Measurements from ENCODE around the gene HMGA1.

The HMGA1 gene

DNA sequence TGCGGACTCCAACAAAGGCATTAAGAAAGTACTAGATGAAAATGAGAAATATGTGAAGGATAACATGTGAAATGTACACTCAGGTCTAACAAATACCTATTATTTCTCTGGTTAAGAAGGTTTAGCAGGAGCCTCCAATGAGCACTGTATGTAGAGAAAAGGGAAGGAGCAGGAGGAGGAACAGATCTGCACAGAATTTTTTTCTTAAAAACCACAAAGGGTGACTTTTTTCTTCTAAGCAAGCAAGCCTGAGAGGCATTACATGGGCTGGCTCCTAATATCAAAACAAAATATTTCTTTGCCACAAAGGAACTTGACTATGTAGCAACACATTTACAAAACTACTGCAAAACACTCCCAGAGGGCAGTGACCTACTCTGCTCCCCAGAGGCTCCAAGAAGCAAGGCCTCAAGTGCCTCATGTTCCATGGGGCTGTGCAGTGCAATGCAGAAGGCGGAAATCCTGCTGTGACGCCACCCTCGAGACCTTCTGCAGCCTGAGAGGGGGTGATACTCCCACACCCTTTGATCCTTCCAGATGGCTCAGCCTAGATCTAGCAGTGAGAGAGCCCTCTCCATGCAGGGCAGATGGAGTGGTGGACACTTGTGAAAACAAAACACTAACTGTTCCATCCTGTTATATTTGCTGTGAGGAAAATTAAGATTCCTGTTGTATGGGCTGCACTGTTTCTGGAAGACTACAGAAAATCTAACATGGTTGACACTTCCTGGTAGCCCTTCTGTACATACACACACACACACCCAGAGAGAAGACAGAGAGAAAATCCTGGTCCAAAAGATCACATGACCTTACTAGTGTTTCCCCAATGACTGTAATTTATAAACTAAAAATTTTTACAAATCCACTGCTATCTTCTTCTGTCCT is 48.1 kb downstream of the HMGA1 start:
- Histone ChIP-seq H3K79me2 (ENCODE audit: control insufficient read depth, insufficient read depth, low read length, unreplicated experiment) (no peaks in the 10 kb centered on the region), H2AFZ (ENCODE audit: low read length, unreplicated experiment) (no peak overlapping the region), H3K4me3 (ENCODE audit: low read depth, low read length) (no peak overlapping the region), H3K27ac (ENCODE audit: low read depth, low read length) (peak overlapping the region; percentile 52), H3K4me1 (ENCODE audit: control insufficient read depth, insufficient read depth, low read length, unreplicated experiment) (peaks cover 16% of the 10 kb centered on the region), H3K27me3 (ENCODE audit: insufficient read depth, low read length) (no peaks in the 10 kb centered on the region), H3K36me3 (ENCODE audit: insufficient read depth, low read length) (peaks cover 10% of the 10 kb centered on the region; the same call in 1 of the 2 replicates)

GRCh38 chr6:34285448-34286164 is 48.9 kb downstream of the HMGA1 start:
- H3K27me3 ChIP-seq (ENCODE audit: insufficient read depth, low read length), result no peaks in the 10 kb centered on the region
- no peak overlapping the region for H3K4me3 ChIP-seq (ENCODE audit: low read depth, low read length)
- H3K79me2 ChIP-seq (ENCODE audit: control insufficient read depth, insufficient read depth, low read length, unreplicated experiment), result no peaks in the 10 kb centered on the region
- no peak overlapping the region for H2AFZ ChIP-seq (ENCODE audit: low read length, unreplicated experiment)
- H3K27ac ChIP-seq (ENCODE audit: low read depth, low read length), result peak overlapping the region; percentile 52; the same call in 1 of the 2 replicates
- peaks cover 10% of the 10 kb centered on the region; the same call in 1 of the 2 replicates for H3K36me3 ChIP-seq (ENCODE audit: insufficient read depth, low read length)
- H3K4me1 ChIP-seq (ENCODE audit: control insufficient read depth, insufficient read depth, low read length, unreplicated experiment), result peaks cover 16% of the 10 kb centered on the region

DNA sequence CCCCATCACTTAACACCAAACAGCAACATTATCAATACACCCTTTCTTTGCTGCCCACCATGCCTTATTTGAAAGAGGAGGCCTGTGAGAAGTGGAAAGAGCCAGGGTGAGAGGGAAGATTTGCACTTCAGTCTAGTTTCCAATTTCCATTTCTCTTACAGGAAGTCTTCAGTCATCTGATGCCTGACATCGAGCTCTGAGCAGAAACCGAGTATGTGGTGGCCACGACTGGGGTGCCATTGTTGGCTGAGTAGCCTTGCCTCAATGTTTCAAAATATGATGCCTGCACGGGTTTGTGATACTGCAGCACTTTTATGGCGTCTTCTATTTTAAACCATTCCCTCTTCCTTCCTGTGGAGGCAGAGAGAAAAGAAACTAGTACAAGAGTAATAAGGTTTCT is 51.9 kb downstream of the HMGA1 start:
- H3K4me1 ChIP-seq (ENCODE audit: control insufficient read depth, insufficient read depth, low read length, unreplicated experiment), result peaks cover 16% of the 10 kb centered on the region
- no peak overlapping the region for H3K27ac ChIP-seq (ENCODE audit: low read depth, low read length)
- peaks cover 18% of the 10 kb centered on the region for H3K36me3 ChIP-seq (ENCODE audit: insufficient read depth, low read length)
- H3K27me3 ChIP-seq (ENCODE audit: insufficient read depth, low read length), result no peaks in the 10 kb centered on the region
- H2AFZ ChIP-seq (ENCODE audit: low read length, unreplicated experiment), result no peak overlapping the region
- no peak overlapping the region for H3K4me3 ChIP-seq (ENCODE audit: low read depth, low read length)
- no peaks in the 10 kb centered on the region for H3K79me2 ChIP-seq (ENCODE audit: control insufficient read depth, insufficient read depth, low read length, unreplicated experiment)

DNA sequence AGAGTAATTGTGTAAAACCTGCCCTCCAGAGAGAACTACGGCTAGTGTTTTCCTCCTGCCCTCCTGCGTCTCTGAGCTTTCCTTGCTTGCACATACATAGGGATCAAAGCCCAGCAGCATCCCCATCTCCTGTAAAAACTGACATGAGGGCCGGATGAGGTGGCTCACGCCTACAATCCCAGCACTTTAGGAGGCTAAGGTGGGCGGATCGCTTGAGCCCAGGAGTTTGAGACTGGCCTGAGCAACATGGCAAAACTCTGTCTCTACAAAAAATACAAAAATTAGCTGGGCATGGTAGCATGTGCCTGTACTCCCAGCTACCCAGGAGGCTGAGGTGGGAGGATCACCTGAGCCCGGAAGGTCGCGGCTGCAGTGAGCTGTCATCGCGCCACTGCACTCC is 52.5 kb downstream of the HMGA1 start:
- Histone ChIP-seq H3K27me3 (ENCODE audit: insufficient read depth, low read length) (no peaks in the 10 kb centered on the region), H3K79me2 (ENCODE audit: control insufficient read depth, insufficient read depth, low read length, unreplicated experiment) (no peaks in the 10 kb centered on the region), H2AFZ (ENCODE audit: low read length, unreplicated experiment) (no peak overlapping the region), H3K36me3 (ENCODE audit: insufficient read depth, low read length) (peaks cover 18% of the 10 kb centered on the region), H3K4me3 (ENCODE audit: low read depth, low read length) (no peak overlapping the region), H3K27ac (ENCODE audit: low read depth, low read length) (no peak overlapping the region), H3K4me1 (ENCODE audit: control insufficient read depth, insufficient read depth, low read length, unreplicated experiment) (peaks cover 14% of the 10 kb centered on the region)

GRCh38 chr6:34292954-34293353 is 56.3 kb downstream of the HMGA1 start:
- Histone ChIP-seq H3K79me2 (ENCODE audit: control insufficient read depth, insufficient read depth, low read length, unreplicated experiment) (peaks cover 5% of the 10 kb centered on the region), H2AFZ (ENCODE audit: low read length, unreplicated experiment) (no peak overlapping the region), H3K4me1 (ENCODE audit: control insufficient read depth, insufficient read depth, low read length, unreplicated experiment) (peaks cover 4% of the 10 kb centered on the region), H3K27ac (ENCODE audit: low read depth, low read length) (no peak overlapping the region), H3K4me3 (ENCODE audit: low read depth, low read length) (no peak overlapping the region), H3K27me3 (ENCODE audit: insufficient read depth, low read length) (no peaks in the 10 kb centered on the region), H3K36me3 (ENCODE audit: insufficient read depth, low read length) (peaks cover 11% of the 10 kb centered on the region)

- no peak overlapping the region for H3K4me3 ChIP-seq (ENCODE audit: low read depth, low read length)
- H3K36me3 ChIP-seq (ENCODE audit: insufficient read depth, low read length), result peaks cover 7% of the 10 kb centered on the region
- no peak overlapping the region for H2AFZ ChIP-seq (ENCODE audit: low read length, unreplicated experiment)
- no peaks in the 10 kb centered on the region for H3K27me3 ChIP-seq (ENCODE audit: insufficient read depth, low read length)
- peaks cover 4% of the 10 kb centered on the region for H3K4me1 ChIP-seq (ENCODE audit: control insufficient read depth, insufficient read depth, low read length, unreplicated experiment)
- no peak overlapping the region for H3K27ac ChIP-seq (ENCODE audit: low read depth, low read length)
- peaks cover 5% of the 10 kb centered on the region for H3K79me2 ChIP-seq (ENCODE audit: control insufficient read depth, insufficient read depth, low read length, unreplicated experiment)
These were observed 59.0 kb downstream of the HMGA1 start for GRCh38 chr6:34295721-34296120.

Measured in ACC112 (cell line).